ENCODE data around the gene TSPAN3.
A peak's percentile ranks its signal among the peaks of the same experiment; 100 is the strongest.

Gene TSPAN3
- long read RNA-seq, donor 1, full-length matches to known transcripts, result 216 of 229 reads
- long read RNA-seq, donor 1, partial matches to known transcripts, result 13 of 229 reads
- long read RNA-seq, donor 1, other reads (novel, unspliced or antisense), result 0 of 229 reads
- long read RNA-seq, donor 2, full-length matches to known transcripts, result 115 of 122 reads
- long read RNA-seq, donor 2, partial matches to known transcripts, result 7 of 122 reads
- long read RNA-seq, donor 2, other reads (novel, unspliced or antisense), result 0 of 122 reads
- long read RNA-seq, donor 3, full-length matches to known transcripts, result 110 of 121 reads
- long read RNA-seq, donor 3, partial matches to known transcripts, result 6 of 121 reads
- long read RNA-seq, donor 3, other reads (novel, unspliced or antisense), result 5 of 121 reads
- long read RNA-seq, donor 4, full-length matches to known transcripts, result 151 of 156 reads
- long read RNA-seq, donor 4, partial matches to known transcripts, result 5 of 156 reads
- long read RNA-seq, donor 4, other reads (novel, unspliced or antisense), result 0 of 156 reads
- long read RNA-seq, donor 5, full-length matches to known transcripts, result 218 of 294 reads
- long read RNA-seq, donor 5, partial matches to known transcripts, result 76 of 294 reads
- long read RNA-seq, donor 5, other reads (novel, unspliced or antisense), result 0 of 294 reads
- long read RNA-seq, donor 6, full-length matches to known transcripts, result 140 of 160 reads
- long read RNA-seq, donor 6, partial matches to known transcripts, result 15 of 160 reads
- long read RNA-seq, donor 6, other reads (novel, unspliced or antisense), result 5 of 160 reads
- long read RNA-seq, donor 7, result 0 reads
- long read RNA-seq, donor 8, full-length matches to known transcripts, result 162 of 175 reads
- long read RNA-seq, donor 8, partial matches to known transcripts, result 8 of 175 reads
- long read RNA-seq, donor 8, other reads (novel, unspliced or antisense), result 5 of 175 reads

- peak; percentile 94 for DNase-seq
These were observed at the start of gene TSPAN3 for GRCh38 chr15:77070495-77071304. Gene TSPAN3 (minus strand): TSS chr15:77071109. CDS start chr15:77070954, 155 bp downstream.

DNA sequence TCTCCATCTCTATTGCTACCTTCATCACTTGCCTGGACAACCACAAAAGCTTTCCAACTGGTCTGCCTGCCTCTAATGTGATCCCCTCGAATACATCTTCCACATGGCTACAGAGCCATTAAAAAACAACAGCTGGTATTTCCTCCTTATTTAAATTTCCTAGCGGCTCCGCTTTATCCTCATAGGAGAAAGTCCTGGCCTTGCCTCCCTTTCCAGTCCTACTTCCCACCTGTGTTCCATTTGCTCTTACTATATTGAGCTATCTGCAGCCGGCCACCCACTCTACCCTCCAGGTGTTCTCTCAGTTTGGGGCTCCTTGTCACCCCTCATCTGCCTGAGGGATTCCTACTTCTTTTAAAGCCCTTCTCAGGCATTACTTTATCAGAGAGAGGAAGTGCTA is 49.7 kb upstream of the TSPAN3 start:
- DNase-seq, result no peak

DNA sequence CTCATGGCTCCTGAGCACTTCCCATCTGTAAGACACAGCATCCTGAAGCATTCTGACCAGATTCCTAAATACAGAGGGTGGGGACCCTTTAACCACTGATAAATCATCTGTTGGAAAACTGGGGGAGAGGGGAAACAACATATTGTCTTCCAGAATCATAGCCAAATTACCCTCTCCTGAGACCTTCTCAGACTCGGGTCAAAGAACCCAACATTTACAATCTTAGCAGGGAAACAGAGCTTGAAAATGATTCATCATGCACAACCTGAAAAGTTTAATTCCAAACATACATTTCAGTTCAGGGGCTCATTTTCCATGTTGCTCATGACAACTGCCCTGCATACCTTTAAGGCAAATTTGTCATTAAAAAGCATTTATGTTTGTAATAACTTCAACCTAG is 48.5 kb upstream of the TSPAN3 start:
- no peak for DNase-seq

GRCh38 chr15:77118882-77119321 is 48.0 kb upstream of the TSPAN3 start:
- DNase-seq, result peak; percentile 35

GRCh38 chr15:77115179-77115578 is 44.3 kb upstream of the TSPAN3 start:
- no peak for DNase-seq

DNA sequence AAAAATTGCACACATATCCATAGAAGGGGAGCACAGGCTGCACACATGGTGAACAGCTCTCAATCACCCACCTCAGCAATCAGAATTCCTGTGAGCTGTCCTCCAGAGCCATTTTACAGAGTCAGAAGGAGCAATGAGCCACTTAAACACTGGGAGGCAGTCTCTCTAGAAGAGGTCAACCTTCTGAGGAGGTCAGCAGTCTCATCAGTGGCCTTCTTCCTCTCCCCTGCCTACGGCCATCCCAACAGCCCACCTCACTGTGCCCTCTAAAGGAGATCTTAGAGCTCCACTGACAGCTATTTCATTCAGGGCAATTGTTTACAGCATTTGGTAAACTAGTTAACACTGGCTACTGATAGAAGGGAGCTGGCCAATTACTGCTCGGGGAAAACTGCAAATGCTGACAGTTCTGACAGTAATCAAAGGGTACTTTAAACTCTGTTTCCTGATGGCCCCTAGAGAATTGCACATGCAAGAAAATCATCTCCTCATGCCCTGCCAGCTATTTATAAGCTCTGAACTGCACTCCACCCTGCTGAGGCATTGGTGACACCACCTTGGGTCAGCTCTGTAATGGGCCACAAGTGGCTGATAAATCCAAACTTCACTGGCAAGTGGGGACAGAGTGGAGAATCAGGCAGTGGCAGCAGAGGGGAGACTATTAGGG is 42.1 kb upstream of the TSPAN3 start:
- no peak for DNase-seq

- no peak for DNase-seq
These were observed 40.9 kb upstream of the TSPAN3 start for GRCh38 chr15:77111789-77112188.

DNA sequence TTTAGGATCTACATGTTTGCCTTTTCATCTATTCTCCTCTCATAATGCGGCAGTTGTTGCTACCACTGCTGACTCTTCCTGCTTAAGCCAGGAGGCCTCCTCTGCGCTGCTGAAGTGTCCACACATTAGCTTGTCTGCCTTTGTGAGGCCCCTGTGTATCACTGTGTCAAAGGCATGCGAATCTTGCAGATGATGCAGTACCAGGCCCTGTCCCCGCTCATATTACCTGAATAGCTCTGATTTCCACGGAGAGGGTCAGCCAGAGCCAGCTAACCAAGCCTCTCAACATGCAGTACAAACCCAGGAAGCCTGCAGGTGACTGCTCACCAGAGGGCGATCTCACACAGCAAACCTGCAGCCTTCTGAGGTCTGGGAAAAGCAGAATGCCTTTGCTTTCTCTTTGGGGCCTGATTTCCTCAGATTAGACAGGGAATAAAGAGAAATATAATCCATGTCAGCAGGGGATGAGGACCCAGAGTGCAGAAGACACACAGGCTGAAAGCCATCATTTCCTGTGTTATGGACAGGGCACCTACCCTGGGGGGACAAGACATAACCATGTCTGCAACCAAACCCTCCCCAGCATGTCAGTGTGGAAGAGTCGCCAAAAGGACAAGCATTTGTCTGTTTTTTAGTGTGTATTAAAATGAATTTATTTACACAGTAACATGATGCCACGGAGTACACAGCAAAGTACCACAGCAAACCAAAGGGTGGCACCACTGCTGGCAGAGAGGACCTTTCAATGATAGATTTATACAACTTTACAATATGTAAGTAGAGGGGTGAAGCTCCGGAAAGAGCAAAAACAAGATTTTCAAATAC is 36.8 kb upstream of the TSPAN3 start:
- peak; percentile 63 for DNase-seq

- DNase-seq, result peak; percentile 32
These were observed 36.2 kb upstream of the TSPAN3 start for GRCh38 chr15:77107068-77107467.

DNA sequence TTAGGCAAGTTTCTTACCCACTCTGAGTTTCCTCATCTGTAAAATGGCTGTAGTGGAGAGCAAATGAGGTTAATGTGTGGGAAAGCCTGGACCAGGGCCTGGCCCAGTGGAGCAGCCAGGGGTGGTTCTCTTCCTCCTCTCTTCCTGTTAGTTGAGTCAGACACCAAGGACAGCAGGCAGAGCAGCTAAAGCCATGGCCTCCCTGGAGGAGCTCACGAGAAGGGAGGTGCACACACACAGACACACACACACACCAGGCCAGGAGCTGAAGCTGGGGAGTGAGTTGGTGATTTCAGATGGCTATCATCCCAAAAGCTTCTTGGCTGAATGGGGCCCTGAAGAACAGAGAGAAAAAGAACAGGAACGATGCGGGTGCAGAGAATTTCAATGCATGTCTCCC is 33.2 kb upstream of the TSPAN3 start:
- DNase-seq, result no peak

- DNase-seq, result no peak
These were observed 29.0 kb upstream of the TSPAN3 start for GRCh38 chr15:77099741-77100463.

DNA sequence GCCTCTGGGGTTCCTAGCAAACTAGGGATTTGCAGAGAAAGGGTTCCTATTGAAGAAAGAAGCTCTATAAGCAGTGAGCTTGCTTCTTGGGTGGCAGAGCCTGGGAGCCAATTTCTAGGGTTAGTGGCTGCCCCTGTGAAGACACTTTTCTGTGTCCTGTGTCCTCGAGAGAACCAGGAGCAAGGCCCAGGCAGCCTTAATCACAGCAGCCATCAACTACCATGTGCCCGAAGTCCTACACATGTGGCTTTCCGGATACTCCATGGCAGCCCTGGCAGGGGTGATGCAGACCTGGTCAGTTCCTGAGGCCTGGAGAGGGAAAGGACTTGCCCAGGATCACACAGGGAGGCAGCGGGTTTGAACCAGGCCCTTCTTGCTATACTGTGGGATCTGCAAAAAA is 27.7 kb upstream of the TSPAN3 start:
- no peak for DNase-seq

- DNase-seq, result no peak
These were observed 27.0 kb upstream of the TSPAN3 start for GRCh38 chr15:77097921-77098320.

DNA sequence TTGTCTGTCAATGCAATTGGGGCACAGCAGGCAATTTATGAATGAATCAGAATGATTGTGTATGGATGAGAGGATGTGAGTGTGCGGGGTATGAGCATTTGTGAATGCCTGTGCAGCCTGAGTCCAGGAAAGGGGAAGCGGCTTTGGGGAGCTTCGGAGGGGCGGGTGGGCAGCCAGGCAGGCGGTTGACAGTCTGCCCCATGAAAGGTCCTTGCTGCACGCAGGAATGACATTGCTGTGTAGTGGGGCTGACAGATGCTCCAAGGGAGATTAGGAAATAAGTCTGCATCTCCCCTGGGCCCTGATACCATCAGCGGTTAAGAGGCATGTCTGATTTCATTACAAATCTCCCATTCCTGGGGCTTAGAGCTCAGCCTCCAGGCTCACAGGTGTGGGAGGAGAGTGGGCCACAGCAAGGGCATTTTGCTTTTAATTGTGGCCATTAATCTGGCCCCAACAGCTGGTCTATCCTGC is 26.4 kb upstream of the TSPAN3 start:
- DNase-seq, result no peak

DNA sequence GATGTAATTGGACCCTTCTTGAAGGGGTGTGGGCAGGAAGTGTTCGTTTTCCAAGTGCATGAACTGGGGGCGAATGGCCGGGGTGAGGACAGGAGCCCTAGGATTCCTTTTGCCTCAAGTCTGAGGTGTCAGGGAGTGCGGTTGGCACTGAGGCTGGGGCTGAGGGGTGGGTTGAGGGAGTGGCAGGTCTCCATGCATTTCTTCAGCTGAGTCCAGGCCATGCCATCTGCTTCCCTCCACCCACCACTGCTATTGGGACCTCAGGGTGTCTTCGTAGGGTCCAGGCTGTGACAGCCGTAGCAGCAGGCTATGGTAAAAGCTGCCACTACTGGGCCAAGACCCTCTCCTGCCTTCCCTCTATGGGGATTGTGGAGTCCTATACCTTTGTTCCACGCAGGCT is 25.6 kb upstream of the TSPAN3 start:
- DNase-seq, result no peak

- no peak for DNase-seq
These were observed 25.2 kb upstream of the TSPAN3 start for GRCh38 chr15:77096138-77096537.

- no peak for DNase-seq
These were observed 23.6 kb upstream of the TSPAN3 start for GRCh38 chr15:77094397-77095030.

DNA sequence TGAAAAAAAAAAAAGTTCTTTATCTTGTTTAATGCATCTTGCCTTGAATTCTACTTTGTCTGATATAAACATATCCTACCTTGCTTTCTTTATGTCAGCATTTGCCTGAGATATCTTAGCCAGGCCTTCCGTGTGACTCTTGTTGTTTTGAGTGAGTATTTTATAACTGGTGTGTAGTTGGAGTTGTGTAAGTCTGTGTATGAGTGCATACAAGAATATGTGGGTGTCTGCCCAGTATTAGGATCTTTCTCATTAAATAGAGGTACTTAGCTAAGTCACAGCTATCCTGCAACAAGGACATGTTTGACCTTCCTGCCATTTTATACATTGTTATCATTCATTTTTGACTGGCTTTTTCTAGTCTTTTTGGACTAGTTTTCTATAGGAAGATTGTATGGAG is 22.5 kb upstream of the TSPAN3 start:
- DNase-seq, result no peak

DNA sequence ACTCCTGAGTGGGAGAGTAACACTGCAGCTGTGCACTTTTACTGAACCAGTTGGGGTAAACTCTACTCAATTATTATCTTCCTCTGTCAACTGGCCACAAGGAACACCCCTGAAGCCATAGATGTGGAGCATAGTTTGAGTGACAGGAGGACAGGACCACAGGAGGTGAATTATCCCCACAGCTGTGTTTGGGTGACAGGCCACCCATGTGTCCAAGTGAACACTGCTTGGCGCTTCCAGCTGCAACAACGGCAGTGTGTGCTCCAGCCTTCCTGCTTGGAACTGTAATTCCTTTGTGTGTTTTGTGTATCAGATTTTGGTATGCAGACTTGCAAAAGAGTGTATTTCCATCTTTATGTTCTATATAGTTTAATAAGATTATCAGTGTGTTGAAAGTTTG is 20.2 kb upstream of the TSPAN3 start:
- no peak for DNase-seq

- no peak for DNase-seq
These were observed 16.3 kb upstream of the TSPAN3 start for GRCh38 chr15:77087213-77087612.
